Progenitor cell of endocrine pancreas (in vitro differentiated cells): Measurements from ENCODE around the gene C1QL2. TPM values are rescaled to one million over a fixed set of nuclear protein-coding genes. Genes with fewer than 3 reads are reported as not detected.

Source experiments
- DNase-seq: peaks from one replicate; pipeline ENCODE4 v3.0.0; 2021; ENCODE audit warnings: low spot score; ENCODE audit not compliant: unreplicated experiment
- H3K27ac Mint-ChIP-seq: 2 replicates; pipeline ENCODE4 v1.8.0; 2021; ENCODE audit warnings: mild to moderate bottlenecking, moderate library complexity, mixed read lengths
- H3K27me3 Mint-ChIP-seq: 2 replicates; pipeline ENCODE4 v1.8.0; 2021; ENCODE audit warnings: mixed read lengths
- H3K36me3 Mint-ChIP-seq: 2 replicates; pipeline ENCODE4 v1.8.0; 2022; ENCODE audit warnings: mixed read lengths; ENCODE audit not compliant: insufficient read depth
- H3K4me1 Mint-ChIP-seq: 2 replicates; pipeline ENCODE4 v1.8.0; 2021; ENCODE audit warnings: low read depth, mixed read lengths
- H3K4me3 Mint-ChIP-seq: 2 replicates; pipeline ENCODE4 v1.8.0; 2021; ENCODE audit warnings: low read depth, mild to moderate bottlenecking, moderate library complexity, mixed read lengths
- H3K9me3 Mint-ChIP-seq: 2 replicates; pipeline ENCODE4 v1.8.0; 2021; ENCODE audit warnings: low read depth, mixed read lengths
- total RNA-seq: library from RNA; stranded (reverse); gene quantifications from 2 replicates; pipeline ENCODE4 v1.2.1, GENCODE V29; 2021
- TF ChIP-seq, protein P1 (sequence below): fragments of 200-600 bp; sonication (generic); IDR thresholded peaks from one replicate; pipeline ENCODE4 v1.5.0; 2021; ENCODE audit warnings: antibody characterized with exemption, mild to moderate bottlenecking; ENCODE audit not compliant: unreplicated experiment

The C1QL2 gene
- total RNA-seq, 1 donor from 2014 or later: 0.14 TPM

DNA sequence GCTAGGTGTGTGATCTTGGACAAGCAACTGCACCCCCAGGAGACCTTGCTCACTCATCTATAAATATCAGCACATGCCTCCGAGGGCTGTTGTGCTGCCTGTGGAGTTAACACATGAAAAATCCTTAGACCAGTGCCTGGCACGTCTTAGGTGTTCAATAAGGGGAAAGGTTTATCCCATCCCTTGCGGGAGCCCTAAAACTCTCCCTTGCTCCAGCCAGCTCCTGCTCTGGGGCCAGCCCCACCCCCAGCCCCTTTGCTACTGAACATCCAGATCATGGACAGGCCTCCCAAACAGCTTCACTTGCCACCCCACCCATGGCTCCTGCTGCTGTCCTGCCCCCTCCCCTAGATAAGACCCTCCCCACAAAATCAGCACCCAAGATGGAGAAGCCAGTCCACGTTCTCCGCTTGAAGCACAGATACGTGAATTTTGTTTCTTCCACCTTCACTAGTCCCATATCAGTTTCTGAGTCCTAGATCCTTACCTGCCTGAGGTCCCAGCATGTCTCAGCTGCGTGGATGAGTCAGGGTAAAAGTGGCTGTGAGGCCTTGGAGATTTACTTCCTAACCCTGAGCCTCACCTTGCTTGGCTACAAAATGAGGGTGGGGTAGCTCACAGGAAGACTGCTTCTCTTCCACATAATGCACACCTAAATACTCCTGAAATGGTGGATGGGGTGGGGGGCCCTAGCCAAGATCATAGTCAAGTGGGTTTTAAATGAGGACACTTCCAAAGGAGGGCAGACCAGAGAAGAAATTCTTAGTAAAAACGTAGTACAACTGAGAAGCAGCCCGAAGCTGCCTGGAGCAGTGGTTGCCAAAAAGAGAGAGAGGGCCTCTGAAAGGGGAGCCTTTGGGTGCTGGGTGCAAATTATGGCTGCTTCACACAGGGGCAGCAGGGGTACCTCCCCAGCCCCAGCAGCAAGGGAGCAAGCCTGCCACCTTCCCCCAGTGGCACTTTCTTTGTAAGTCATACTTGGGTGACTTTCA is 40.4 kb downstream of the C1QL2 start:
- Mint-ChIP-seq H3K9me3 (no peaks in the 10 kb centered on the region), H3K4me1 (peaks cover 1% of the 10 kb centered on the region), H3K36me3 (no peaks in the 10 kb centered on the region), H3K27ac (no peak overlapping the region), H3K4me3 (no peak overlapping the region), H3K27me3 (peaks cover 61% of the 10 kb centered on the region)
- TF ChIP-seq, protein P1, sequence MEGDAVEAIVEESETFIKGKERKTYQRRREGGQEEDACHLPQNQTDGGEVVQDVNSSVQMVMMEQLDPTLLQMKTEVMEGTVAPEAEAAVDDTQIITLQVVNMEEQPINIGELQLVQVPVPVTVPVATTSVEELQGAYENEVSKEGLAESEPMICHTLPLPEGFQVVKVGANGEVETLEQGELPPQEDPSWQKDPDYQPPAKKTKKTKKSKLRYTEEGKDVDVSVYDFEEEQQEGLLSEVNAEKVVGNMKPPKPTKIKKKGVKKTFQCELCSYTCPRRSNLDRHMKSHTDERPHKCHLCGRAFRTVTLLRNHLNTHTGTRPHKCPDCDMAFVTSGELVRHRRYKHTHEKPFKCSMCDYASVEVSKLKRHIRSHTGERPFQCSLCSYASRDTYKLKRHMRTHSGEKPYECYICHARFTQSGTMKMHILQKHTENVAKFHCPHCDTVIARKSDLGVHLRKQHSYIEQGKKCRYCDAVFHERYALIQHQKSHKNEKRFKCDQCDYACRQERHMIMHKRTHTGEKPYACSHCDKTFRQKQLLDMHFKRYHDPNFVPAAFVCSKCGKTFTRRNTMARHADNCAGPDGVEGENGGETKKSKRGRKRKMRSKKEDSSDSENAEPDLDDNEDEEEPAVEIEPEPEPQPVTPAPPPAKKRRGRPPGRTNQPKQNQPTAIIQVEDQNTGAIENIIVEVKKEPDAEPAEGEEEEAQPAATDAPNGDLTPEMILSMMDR: no peak
- no peak for DNase-seq

DNA sequence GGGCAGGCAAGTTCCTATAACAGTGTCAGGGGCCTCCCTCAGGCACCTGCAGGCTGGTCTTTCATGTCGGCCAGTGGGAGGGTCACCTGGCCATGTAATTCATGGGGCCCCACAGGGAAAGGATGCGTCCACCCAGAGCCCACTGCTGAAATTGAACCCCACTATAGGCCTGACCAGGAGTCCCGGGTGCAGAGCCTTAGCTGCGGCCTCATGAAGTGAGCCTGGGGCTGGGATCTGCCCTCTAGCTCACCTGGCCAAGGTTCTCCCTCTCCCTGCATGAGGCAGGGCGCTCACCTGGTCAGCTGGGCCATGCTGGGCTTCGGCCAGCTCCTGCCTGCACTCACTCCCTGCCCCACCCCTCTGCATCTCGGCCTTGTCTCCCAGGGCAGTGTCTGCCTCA is 41.1 kb downstream of the C1QL2 start:
- H3K4me1 Mint-ChIP-seq: peaks cover 3% of the 10 kb centered on the region
- no peak overlapping the region for H3K27ac Mint-ChIP-seq
- no peak overlapping the region for H3K4me3 Mint-ChIP-seq
- no peaks in the 10 kb centered on the region for H3K9me3 Mint-ChIP-seq
- TF ChIP-seq, protein P1: no peak
- no peaks in the 10 kb centered on the region for H3K36me3 Mint-ChIP-seq
- DNase-seq: no peak
- H3K27me3 Mint-ChIP-seq: peaks cover 58% of the 10 kb centered on the region

DNA sequence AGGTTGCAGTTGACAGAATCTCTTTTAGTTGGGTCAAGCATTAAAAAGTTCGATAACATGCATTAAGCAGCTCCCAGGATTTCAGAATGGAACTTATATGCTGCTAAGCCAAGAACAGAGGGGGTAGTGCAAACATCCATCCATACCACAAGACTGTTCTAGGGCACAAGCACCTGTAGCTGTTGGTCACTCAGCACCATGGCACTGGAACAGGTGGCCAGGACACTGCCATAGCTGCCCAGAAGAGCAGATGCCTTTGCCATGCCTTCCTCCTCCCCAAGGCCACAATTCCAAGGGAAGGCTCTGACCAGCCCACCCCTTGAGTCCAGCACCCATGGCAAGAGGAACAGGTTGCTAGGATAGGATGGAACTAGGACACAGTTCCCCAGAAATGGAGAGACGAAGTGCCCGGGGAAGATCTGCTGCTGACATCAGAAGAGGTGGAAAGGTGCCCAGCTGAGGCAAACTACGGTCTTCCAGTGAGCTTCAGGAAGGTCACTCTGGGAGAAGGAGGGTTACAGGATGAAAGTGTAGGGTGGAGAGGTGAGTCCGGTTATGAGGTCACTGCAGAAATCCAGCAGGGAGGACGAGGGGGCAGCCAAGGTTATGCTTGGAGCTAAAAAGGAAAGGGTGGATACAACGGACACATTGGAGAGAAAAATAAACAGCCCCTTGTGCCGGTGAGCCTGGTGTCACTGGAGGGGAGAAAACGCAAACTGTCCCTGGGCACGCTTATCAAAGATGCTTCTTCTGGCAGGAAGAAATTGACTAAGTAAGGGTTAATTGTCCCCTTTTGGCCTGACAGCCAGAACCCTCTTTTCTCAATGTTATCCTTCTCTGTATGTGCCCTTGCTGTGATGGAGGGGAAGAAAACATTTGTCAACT is 41.9 kb downstream of the C1QL2 start:
- peaks cover 56% of the 10 kb centered on the region for H3K27me3 Mint-ChIP-seq
- peaks cover 7% of the 10 kb centered on the region for H3K4me1 Mint-ChIP-seq
- H3K4me3 Mint-ChIP-seq: no peak overlapping the region
- DNase-seq: no peak
- no peaks in the 10 kb centered on the region for H3K36me3 Mint-ChIP-seq
- H3K27ac Mint-ChIP-seq: no peak overlapping the region
- TF ChIP-seq, protein P1: no peak
- no peaks in the 10 kb centered on the region for H3K9me3 Mint-ChIP-seq

DNA sequence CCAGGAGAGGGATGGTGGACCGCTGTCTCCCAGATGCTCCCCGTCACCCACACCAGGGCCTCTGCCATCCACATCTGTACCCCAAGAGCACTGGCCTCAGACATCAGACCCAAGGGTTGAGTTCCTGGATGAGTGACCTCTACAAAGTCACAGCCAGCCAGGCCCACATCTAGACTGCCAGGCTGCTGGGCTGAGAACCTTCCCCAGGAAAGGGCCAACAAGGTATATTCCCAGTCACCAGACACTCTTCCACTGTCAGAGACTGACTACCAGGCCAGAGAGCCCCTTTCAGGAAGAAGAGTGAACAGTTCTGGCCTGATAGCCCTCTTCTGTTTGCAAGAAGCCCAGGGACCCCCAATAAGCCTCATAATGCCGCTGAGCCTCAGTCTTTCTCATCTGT is 44.3 kb downstream of the C1QL2 start:
- Mint-ChIP-seq H3K9me3 (peaks cover 11% of the 10 kb centered on the region), H3K4me1 (peaks cover 8% of the 10 kb centered on the region), H3K27me3 (peaks cover 41% of the 10 kb centered on the region), H3K36me3 (peaks cover 1% of the 10 kb centered on the region), H3K4me3 (no peak overlapping the region), H3K27ac (no peak overlapping the region)
- no peak for DNase-seq
- TF ChIP-seq, protein P1: no peak

DNA sequence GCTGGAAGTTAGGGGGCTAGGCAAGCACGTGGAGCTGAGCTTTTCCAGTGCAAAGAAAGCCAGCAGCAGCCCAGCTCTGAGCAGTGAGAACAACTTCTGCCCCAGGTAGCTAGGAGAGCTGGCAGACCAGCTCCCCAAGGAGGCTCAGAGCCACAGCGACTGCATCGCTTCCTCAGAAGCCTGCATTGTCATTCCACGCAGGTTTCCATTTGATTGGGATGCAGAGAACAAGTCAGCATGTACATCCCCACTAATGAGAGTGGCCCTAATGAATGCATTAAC is 45.1 kb downstream of the C1QL2 start:
- H3K36me3 Mint-ChIP-seq: peaks cover 1% of the 10 kb centered on the region
- H3K4me3 Mint-ChIP-seq: no peak overlapping the region
- H3K27ac Mint-ChIP-seq: no peak overlapping the region
- TF ChIP-seq, protein P1: no peak
- DNase-seq: no peak
- peaks cover 8% of the 10 kb centered on the region for H3K4me1 Mint-ChIP-seq
- H3K27me3 Mint-ChIP-seq: peaks cover 38% of the 10 kb centered on the region
- peaks cover 11% of the 10 kb centered on the region for H3K9me3 Mint-ChIP-seq
